ENCODE measurements around the gene RBP7. TPM values are rescaled to one million over a fixed set of nuclear protein-coding genes. Genes with fewer than 3 reads are reported as not detected.

Gene RBP7
- total and polyA plus RNA-seq, 2 of the 4 experiments (the other 2 are of a cell fraction) = 0.17 TPM; not detected in 1

GRCh38 chr1:10064416-10065343 is 67.7 kb downstream of the RBP7 start:
- no peak for TF ChIP-seq NFE2L2 (IDR thresholded peaks at IDR 0.05; ENCODE audit: low read depth, low read length)
- peak; percentile 40; the same call in 1 of the 2 replicates for TF ChIP-seq FOS (IDR thresholded peaks at IDR 0.05; ENCODE audit: low read depth, low read length)
- Histone ChIP-seq H4K8ac (ENCODE audit: low read depth in 2 of 2, low read length in 2 of 2) (no peak overlapping the region; a peak in 1 of 4 replicates), H4K20me1 (ENCODE audit: insufficient read depth, low read length) (peaks cover 20% of the 10 kb centered on the region; the same call in 1 of the 2 replicates), H3K4ac (ENCODE audit: low read depth, low read length) (peak overlapping the region; percentile 63), H3K9me3 (ENCODE audit: control insufficient read depth, insufficient read depth, low read length) (no peaks in the 10 kb centered on the region), H4K91ac (ENCODE audit: insufficient read depth, low read depth, low read length) (no peak overlapping the region), H2AK5ac (ENCODE audit: low read depth, low read length) (peak overlapping the region; percentile 70; the same call in 1 of the 2 replicates), H3K56ac (ENCODE audit: extremely low read depth, insufficient read depth, low read length) (no peak overlapping the region), H3K27ac (ENCODE audit: insufficient read depth, low read length) (peak overlapping the region; percentile 36; the same call in 1 of the 2 replicates), H2BK15ac (ENCODE audit: low read depth, low read length) (no peak overlapping the region; the same call in 1 of the 3 replicates), H3K14ac (replicated peaks; ENCODE audit: low read depth, low read length) (peak overlapping the region; percentile 43; the same call in 1 of the 2 replicates), H3K4me2 (ENCODE audit: low read depth, low read length) (peak overlapping the region; percentile 69), H2BK5ac (ENCODE audit: low read depth, low read length, poor library complexity, severe bottlenecking) (peak overlapping the region; percentile 22), H3K79me1 (ENCODE audit: low read depth in 1 of 2, low read length in 2 of 2) (peaks cover 40 to 75% of the 10 kb centered on the region in 2 experiments), H3K4me3 (ENCODE audit: insufficient read depth, low read depth, low read length) (no peak overlapping the region), H3K4me1 (ENCODE audit: control insufficient read depth, insufficient read depth, low read length) (peaks cover 14% of the 10 kb centered on the region), H2AFZ (replicated peaks; ENCODE audit: low read length, poor library complexity) (no peak overlapping the region), H4K5ac (ENCODE audit: low read depth, low read length) (0 out of 2 replicates have a peak overlapping the region, but pooled peaks have one; percentile 44), H3K36me3 (ENCODE audit: control insufficient read depth, insufficient read depth, low read length) (no peaks in the 10 kb centered on the region), H3K23ac (ENCODE audit: low read depth, low read length) (no peak overlapping the region), H2AK9ac (replicated peaks; ENCODE audit: low read depth, low read length, poor library complexity) (no peak overlapping the region), H3K18ac (ENCODE audit: low read depth, low read length) (peak overlapping the region; percentile 82; the same call in 1 of the 2 replicates), H3K9ac (ENCODE audit: low read depth, low read length) (no peak overlapping the region), H2BK120ac (ENCODE audit: low read depth, low read length) (peak overlapping the region; percentile 36), H2BK20ac (ENCODE audit: low read depth, low read length) (peak overlapping the region; percentile 70; the same call in 1 of the 2 replicates), H3K27me3 (ENCODE audit: control insufficient read depth, insufficient read depth, low read length) (no peaks in the 10 kb centered on the region), H3K9me1 (ENCODE audit: insufficient read depth, low read length) (peaks cover 11% of the 10 kb centered on the region)
- ChIA-PET POLR2A (ENCODE audit: unreplicated experiment) (no interaction called here), CTCF (no interaction called here)
- intact Hi-C loops (cut with micrococcal nuclease) = no loop called here
- ATAC-seq (ENCODE audit: low read depth) (peak; percentile 50; the same call in 1 of the 2 replicates), DNase-seq (peak; percentile 73)
- in situ Hi-C loops (cut with MboI; ENCODE audit: low sequenced_read_pairs) = no loop called here
- dilution Hi-C loops (cut with HindIII; ENCODE audit: low sequenced_read_pairs, unreplicated experiment) = no loop called here
- 93% methylated on average over 2 of the region's 8 CpGs; no CpG with 5 or more reads in 1 of the 2 experiments for WGBS, 2 experiments (ENCODE audit: extremely low coverage in 2 of 2, insufficient read length in 1 of 2)
- BruUV-seq (replicated peaks) = no TSS peak
